ENCODE results near the gene UGT1A5.

Gene UGT1A5

GRCh38 chr2:233811732-233812131, 99.0 kb downstream of the UGT1A5 start:
- Histone ChIP-seq H3K36me3 (replicated peaks) (no peaks in the 10 kb centered on the region), H3K4me3 (ENCODE audit: low read depth, low read length) (no peak overlapping the region), H3K27me3 (replicated peaks) (no peaks in the 10 kb centered on the region), H3K27ac (no peak overlapping the region)
- in situ Hi-C loops (cut with HindIII; ENCODE audit: low pct_ligation_motif_present, low sequenced_read_pairs): no loop called here
- no peak for DNase-seq
- no peak for TF ChIP-seq CTCF (IDR thresholded peaks at IDR 0.05; ENCODE audit: low read depth, low read length, missing control alignments)

- no peaks in the 10 kb centered on the region for H3K27me3 ChIP-seq (replicated peaks)
- no peak for TF ChIP-seq CTCF (IDR thresholded peaks at IDR 0.05; ENCODE audit: low read depth, low read length, missing control alignments)
- in situ Hi-C loops (cut with HindIII; ENCODE audit: low pct_ligation_motif_present, low sequenced_read_pairs): no loop called here
- DNase-seq: no peak
- H3K27ac ChIP-seq: no peak overlapping the region
- no peak overlapping the region for H3K4me3 ChIP-seq (ENCODE audit: low read depth, low read length)
- no peaks in the 10 kb centered on the region for H3K36me3 ChIP-seq (replicated peaks)
These were observed 100.7 kb downstream of the UGT1A5 start for GRCh38 chr2:233813236-233814055.

GRCh38 chr2:233814056-233814835, 101.5 kb downstream of the UGT1A5 start:
- TF ChIP-seq CTCF (IDR thresholded peaks at IDR 0.05; ENCODE audit: low read depth, low read length, missing control alignments): no peak
- DNase-seq: peak; percentile 22
- Histone ChIP-seq H3K27me3 (replicated peaks) (no peaks in the 10 kb centered on the region), H3K36me3 (replicated peaks) (no peaks in the 10 kb centered on the region), H3K4me3 (ENCODE audit: low read depth, low read length) (no peak overlapping the region), H3K27ac (no peak overlapping the region)
- in situ Hi-C loops (cut with HindIII; ENCODE audit: low pct_ligation_motif_present, low sequenced_read_pairs): no loop called here

- Histone ChIP-seq H3K4me3 (ENCODE audit: low read depth, low read length) (no peak overlapping the region), H3K27me3 (replicated peaks) (no peaks in the 10 kb centered on the region), H3K36me3 (replicated peaks) (no peaks in the 10 kb centered on the region), H3K27ac (no peak overlapping the region)
- no peak for DNase-seq
- in situ Hi-C loops (cut with HindIII; ENCODE audit: low pct_ligation_motif_present, low sequenced_read_pairs): no loop called here
- no peak for TF ChIP-seq CTCF (IDR thresholded peaks at IDR 0.05; ENCODE audit: low read depth, low read length, missing control alignments)
These were observed 103.2 kb downstream of the UGT1A5 start for GRCh38 chr2:233815861-233816260.

GRCh38 chr2:233816334-233816733, 103.6 kb downstream of the UGT1A5 start:
- no peak overlapping the region for H3K4me3 ChIP-seq (ENCODE audit: low read depth, low read length)
- no peak for TF ChIP-seq CTCF (IDR thresholded peaks at IDR 0.05; ENCODE audit: low read depth, low read length, missing control alignments)
- no peaks in the 10 kb centered on the region for H3K27me3 ChIP-seq (replicated peaks)
- no peaks in the 10 kb centered on the region for H3K36me3 ChIP-seq (replicated peaks)
- no peak overlapping the region for H3K27ac ChIP-seq
- in situ Hi-C loops (cut with HindIII; ENCODE audit: low pct_ligation_motif_present, low sequenced_read_pairs): no loop called here
- DNase-seq: no peak

Measured in brain microvascular endothelial cell (primary cell).